ENCODE measurements around the gene SLC47A1.

DNA sequence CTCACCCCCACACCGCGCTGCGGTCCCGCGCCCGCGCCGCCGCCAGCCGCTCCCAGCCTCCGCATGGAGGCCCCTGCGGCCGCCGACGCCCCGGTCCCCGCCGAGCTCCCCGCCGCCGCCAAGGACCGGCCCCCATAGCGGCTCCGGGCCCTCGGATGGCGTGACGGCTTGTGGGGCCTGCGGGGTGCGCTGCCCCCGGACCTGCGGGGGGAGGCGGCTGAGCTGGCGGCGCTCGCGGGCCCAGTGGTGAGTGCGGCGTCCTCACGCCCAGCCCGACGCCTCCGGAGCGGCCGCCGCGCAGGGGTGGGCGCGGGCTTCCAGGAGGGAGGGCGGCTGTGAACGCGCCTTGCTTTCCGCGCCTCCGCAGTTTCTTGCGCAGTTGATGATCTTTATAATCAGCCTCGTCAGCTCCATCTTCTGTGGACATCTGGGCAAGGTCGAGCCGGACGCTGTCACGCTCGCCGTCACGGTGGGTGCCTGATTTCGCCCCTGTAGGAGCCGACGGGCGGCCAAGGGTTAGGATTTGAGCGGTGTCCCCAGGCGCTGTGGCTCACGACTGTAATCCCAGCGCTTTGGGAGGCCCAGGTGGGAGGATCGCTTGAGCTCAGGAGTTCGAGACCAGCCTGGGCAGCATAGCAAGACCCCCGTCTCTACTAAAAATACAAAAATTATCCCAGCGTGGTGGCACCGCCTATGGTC, 46.4 kb downstream of the SLC47A1 start:
- TF ChIP-seq XRCC5 (optimal IDR thresholded peaks at IDR 0.05; ENCODE audit: low read length) (no peak), MXI1 (IDR thresholded peaks at IDR 0.05; ENCODE audit: borderline replicate concordance, low read depth, low read length) (no peak), NR1H2 (CRISPR knock-in tag; IDR thresholded peaks at IDR 0.05; ENCODE audit: borderline replicate concordance, low read depth) (no peak), RFX3 (CRISPR knock-in tag; IDR thresholded peaks at IDR 0.05) (no peak)
- TF ChIP-seq, protein P1, sequence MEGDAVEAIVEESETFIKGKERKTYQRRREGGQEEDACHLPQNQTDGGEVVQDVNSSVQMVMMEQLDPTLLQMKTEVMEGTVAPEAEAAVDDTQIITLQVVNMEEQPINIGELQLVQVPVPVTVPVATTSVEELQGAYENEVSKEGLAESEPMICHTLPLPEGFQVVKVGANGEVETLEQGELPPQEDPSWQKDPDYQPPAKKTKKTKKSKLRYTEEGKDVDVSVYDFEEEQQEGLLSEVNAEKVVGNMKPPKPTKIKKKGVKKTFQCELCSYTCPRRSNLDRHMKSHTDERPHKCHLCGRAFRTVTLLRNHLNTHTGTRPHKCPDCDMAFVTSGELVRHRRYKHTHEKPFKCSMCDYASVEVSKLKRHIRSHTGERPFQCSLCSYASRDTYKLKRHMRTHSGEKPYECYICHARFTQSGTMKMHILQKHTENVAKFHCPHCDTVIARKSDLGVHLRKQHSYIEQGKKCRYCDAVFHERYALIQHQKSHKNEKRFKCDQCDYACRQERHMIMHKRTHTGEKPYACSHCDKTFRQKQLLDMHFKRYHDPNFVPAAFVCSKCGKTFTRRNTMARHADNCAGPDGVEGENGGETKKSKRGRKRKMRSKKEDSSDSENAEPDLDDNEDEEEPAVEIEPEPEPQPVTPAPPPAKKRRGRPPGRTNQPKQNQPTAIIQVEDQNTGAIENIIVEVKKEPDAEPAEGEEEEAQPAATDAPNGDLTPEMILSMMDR (CRISPR knock-in tag; IDR thresholded peaks at IDR 0.05), result no peak
